Right lobe of liver (tissue), 4 donors: Measurements from ENCODE around the gene ERI3.

ENCODE experiments used
- POLR2A ChIP-seq: fragments of 450-650 bp; IDR thresholded peaks from one replicate; pipeline ENCODE4 v1.6.1; 2017; ENCODE audit warnings: antibody characterized with exemption, mild to moderate bottlenecking
- TF ChIP-seq, protein P1 (sequence below), 4 donors: fragments of 200-600 bp in 3 of 4; fragments of 450-650 bp in 1 of 4; IDR thresholded peaks; one replicate each; pipeline versions ENCODE4 v1.5.1 to v1.8.0; 2016 to 2022; ENCODE audit warnings: antibody characterized with exemption in 4 of 4, mild to moderate bottlenecking in 2 of 4
- donor health status: DM: no; HTN: no; CAD: no.
- donor health status: DM: no; HTN: no; CAD: no.
- donor health status: DM: no; HTN: yes; CAD: no.

DNA sequence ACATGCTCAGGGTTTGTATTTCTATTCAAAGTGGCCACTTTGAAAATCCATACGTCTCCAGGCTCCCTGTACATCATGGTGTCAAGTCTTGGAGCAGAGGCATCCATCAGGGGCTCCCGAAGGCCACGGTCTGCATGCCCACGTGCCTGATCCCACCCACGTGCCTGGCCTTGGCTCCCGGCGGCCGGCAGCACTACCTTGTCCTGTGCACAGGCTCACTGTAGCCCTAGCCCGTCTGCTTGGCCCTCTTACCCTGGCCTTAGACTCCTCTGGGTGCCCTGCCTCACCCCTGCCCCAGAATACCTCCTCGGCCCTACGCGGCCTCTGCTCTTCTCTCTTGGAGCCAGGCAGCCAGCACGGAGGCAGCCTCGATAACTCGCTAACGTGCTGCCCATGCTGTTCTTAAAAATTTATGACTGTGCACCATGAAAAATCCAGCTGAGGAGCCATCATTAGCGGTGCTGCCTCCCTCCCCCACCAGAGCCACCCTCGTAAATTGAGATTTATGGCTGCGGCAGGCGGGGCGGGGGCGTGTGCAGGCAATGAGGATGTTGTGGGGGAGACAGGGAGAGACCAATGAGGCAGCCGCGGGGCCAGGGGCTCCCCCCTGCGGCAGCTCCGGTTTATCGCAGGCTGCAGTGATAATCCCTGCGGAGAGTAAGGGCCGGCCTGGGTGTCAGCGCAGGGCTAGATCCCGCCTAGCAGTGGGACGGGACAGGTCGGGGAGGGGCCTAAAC lies 117.2 kb downstream of the ERI3 start:
- TF ChIP-seq, protein P1, sequence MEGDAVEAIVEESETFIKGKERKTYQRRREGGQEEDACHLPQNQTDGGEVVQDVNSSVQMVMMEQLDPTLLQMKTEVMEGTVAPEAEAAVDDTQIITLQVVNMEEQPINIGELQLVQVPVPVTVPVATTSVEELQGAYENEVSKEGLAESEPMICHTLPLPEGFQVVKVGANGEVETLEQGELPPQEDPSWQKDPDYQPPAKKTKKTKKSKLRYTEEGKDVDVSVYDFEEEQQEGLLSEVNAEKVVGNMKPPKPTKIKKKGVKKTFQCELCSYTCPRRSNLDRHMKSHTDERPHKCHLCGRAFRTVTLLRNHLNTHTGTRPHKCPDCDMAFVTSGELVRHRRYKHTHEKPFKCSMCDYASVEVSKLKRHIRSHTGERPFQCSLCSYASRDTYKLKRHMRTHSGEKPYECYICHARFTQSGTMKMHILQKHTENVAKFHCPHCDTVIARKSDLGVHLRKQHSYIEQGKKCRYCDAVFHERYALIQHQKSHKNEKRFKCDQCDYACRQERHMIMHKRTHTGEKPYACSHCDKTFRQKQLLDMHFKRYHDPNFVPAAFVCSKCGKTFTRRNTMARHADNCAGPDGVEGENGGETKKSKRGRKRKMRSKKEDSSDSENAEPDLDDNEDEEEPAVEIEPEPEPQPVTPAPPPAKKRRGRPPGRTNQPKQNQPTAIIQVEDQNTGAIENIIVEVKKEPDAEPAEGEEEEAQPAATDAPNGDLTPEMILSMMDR (IDR thresholded peaks at IDR 0.05) = peak in 3 of 4 donors; percentile 15 to 36 (median 19)
- no peak for TF ChIP-seq POLR2A
